ENCODE data around the gene ABHD1.

The ABHD1 gene

DNA sequence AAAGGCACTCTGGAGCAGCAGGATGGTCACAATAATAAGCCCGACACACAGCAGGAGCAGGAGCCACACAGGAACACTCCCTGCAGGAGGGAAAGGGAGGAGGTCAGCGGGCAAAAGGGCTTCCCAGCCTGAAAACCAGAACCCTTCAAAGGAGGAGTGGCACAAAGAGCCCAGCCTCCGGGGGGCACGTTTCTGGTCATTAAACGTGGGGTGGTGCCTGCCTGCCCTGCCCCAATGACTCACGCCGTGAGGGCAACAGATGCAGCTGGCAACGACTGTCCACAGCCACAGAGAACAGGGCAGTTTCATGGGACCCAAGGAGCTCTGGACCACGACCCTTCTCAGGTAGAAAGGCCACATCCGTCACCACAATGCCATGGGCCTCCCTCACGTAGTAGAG, 7.8 kb downstream of the ABHD1 start:
- Histone ChIP-seq H2AFZ (ENCODE audit: low read depth, low read length) (no peak overlapping the region), H3K27ac (ENCODE audit: low read length, poor library complexity, severe bottlenecking) (no peak overlapping the region), H3K4me3 (ENCODE audit: insufficient read depth in 1 of 2, low read depth in 1 of 2, low read length in 2 of 2) (no peak overlapping the region), H2BK5ac (ENCODE audit: low read depth, low read length, poor library complexity, severe bottlenecking) (no peak overlapping the region), H3K27me3 (ENCODE audit: control insufficient read depth in 1 of 2, insufficient read depth in 1 of 2, low read length in 2 of 2) (no peaks in the 10 kb centered on the region), H3K4me1 (ENCODE audit: control insufficient read depth, insufficient read depth, low read depth, low read length) (peaks cover 17% of the 10 kb centered on the region), H2AK5ac (ENCODE audit: low read length, severe bottlenecking) (no peak overlapping the region), H3K79me1 (replicated peaks; ENCODE audit: low read length, poor library complexity, severe bottlenecking) (peaks cover 23% of the 10 kb centered on the region), H3K23ac (ENCODE audit: low read length in 2 of 2) (no peak overlapping the region), H3K9ac (ENCODE audit: low read length) (peak overlapping the region; percentile 2), H2BK15ac (ENCODE audit: low read depth, poor library complexity, severe bottlenecking) (no peak overlapping the region), H3K36me3 (ENCODE audit: control insufficient read depth in 1 of 2, insufficient read depth in 2 of 2, low read depth in 1 of 2, low read length in 2 of 2) (peaks cover 41 to 44% of the 10 kb centered on the region in 2 experiments), H3K4ac (ENCODE audit: low read depth in 1 of 2, low read length in 2 of 2) (no peak overlapping the region), H2BK12ac (ENCODE audit: low read length in 2 of 2) (no peak overlapping the region), H4K8ac (ENCODE audit: low read length) (no peak overlapping the region), H2BK120ac (ENCODE audit: low read depth, low read length) (no peak overlapping the region), H3K4me2 (ENCODE audit: low read length, poor library complexity, severe bottlenecking) (no peak overlapping the region), H3K9me3 (ENCODE audit: control insufficient read depth, low read length) (no peaks in the 10 kb centered on the region), H3K18ac (ENCODE audit: low read depth in 1 of 2, low read length in 2 of 2) (no peak overlapping the region), H4K91ac (ENCODE audit: low read length) (no peak overlapping the region), H3K14ac (ENCODE audit: low read length in 2 of 2) (no peak overlapping the region)
- DNase-seq: no peak
- WGBS: 92% methylated on average over 11 of the region's 11 CpGs

DNA sequence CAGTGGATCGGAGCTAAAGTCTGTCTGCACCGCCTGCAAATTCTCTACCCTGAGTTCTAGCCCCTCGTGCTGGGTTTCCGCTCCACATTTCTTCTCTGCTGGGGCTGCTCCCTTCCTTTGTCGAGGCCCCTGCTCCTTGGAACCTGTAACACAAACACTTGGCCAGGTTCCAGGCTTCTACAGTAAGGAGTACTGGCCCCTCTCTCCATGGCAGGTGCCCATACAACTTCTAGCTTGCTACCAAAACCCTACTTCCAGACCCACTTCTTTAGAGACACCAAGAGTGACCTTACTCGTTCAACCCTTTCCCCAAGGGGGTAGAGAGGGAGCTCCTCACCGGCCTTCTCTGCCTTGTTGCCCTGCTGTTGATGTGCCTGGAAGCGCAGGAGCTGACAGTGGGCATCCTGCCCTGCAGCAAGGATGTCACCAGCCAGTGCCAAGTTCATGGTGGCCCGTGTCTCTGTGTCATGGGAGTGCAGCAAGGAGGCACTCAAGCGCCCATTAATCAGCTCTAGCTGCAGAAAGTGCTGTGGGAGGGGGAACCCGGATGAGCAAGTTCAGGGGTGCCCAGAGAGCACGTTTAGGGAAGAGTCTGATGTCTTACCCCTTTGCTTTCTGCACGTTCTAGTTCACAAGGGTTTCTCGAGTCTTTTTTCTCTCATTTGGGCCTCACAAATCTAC, 9.7 kb downstream of the ABHD1 start:
- Histone ChIP-seq H3K4me3 (ENCODE audit: insufficient read depth in 1 of 2, low read depth in 1 of 2, low read length in 2 of 2) (peak overlapping the region; percentile 12 to 93), H3K14ac (ENCODE audit: low read length in 2 of 2) (peak overlapping the region in 1 of 2 experiments; percentile 44), H2AK5ac (ENCODE audit: low read length, severe bottlenecking) (no peak overlapping the region), H2BK5ac (ENCODE audit: low read depth, low read length, poor library complexity, severe bottlenecking) (no peak overlapping the region), H3K27ac (ENCODE audit: low read length, poor library complexity, severe bottlenecking) (no peak overlapping the region), H2BK12ac (ENCODE audit: low read length in 2 of 2) (no peak overlapping the region), H4K8ac (ENCODE audit: low read length) (no peak overlapping the region), H3K9me3 (ENCODE audit: control insufficient read depth, low read length) (no peaks in the 10 kb centered on the region), H3K4me1 (ENCODE audit: control insufficient read depth, insufficient read depth, low read depth, low read length) (peaks cover 17% of the 10 kb centered on the region), H3K23ac (ENCODE audit: low read length in 2 of 2) (no peak overlapping the region), H3K18ac (ENCODE audit: low read depth in 1 of 2, low read length in 2 of 2) (no peak overlapping the region), H3K9ac (ENCODE audit: low read length) (peak overlapping the region; percentile 92), H3K4me2 (ENCODE audit: low read length, poor library complexity, severe bottlenecking) (peak overlapping the region; percentile 81), H2BK120ac (ENCODE audit: low read depth, low read length) (no peak overlapping the region), H3K27me3 (ENCODE audit: control insufficient read depth in 1 of 2, insufficient read depth in 1 of 2, low read length in 2 of 2) (peaks cover 0 to 5% of the 10 kb centered on the region in 2 experiments), H3K4ac (ENCODE audit: low read depth in 1 of 2, low read length in 2 of 2) (no peak overlapping the region), H2BK15ac (ENCODE audit: low read depth, poor library complexity, severe bottlenecking) (no peak overlapping the region), H4K91ac (ENCODE audit: low read length) (no peak overlapping the region), H2AFZ (ENCODE audit: low read depth, low read length) (no peak overlapping the region), H3K79me1 (replicated peaks; ENCODE audit: low read length, poor library complexity, severe bottlenecking) (peaks cover 23% of the 10 kb centered on the region), H3K36me3 (ENCODE audit: control insufficient read depth in 1 of 2, insufficient read depth in 2 of 2, low read depth in 1 of 2, low read length in 2 of 2) (peaks cover 41% of the 10 kb centered on the region in 2 experiments)
- WGBS: 69% methylated on average over 12 of the region's 14 CpGs
- DNase-seq: no peak

DNA sequence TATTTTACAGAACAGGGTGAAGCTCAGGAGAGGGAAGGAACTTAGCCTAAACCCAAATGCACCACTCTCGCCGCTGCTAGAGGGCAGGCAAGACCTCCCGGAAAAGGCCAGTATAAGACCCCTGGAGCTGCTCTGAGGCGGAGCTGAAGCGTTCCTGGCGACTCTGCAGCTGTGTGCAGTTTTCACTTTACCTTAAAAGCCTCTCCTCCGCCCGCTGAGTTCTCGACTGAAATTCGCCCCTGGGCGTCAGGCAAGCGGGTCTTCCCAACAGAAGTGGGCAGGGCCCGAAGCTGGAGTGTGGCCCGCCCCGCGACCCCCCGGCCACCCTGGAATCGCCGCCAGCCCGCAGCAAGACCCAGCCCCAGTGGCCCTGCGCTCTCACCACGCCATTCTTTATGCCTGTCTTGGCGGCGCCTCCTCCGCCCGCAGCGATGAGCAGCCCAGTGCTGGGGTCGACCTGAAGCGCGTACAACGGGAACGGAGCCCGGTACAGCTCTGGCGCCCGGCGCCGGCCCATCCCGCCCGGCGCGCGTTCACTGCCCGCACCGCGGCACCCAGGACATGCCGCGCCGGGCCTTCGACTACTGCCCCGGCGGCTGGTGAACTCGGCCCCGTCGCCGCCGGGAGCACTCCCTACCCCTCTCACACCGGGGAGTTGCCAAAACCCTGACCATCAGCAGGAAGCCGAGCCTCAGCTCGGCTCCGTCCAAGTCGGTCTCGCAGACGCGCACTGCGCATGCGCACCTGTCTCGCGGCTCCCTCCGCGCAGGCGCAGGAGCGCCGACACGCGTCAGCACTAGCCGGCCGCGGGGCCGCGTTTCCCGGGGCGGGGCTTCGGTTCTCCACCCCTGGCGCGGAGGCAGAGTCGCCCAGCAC, 10.5 kb downstream of the ABHD1 start, which contains the start of gene PREB:
Gene PREB, minus strand, starts transcription at position 732 of the 876 bp plus-strand sequence. Its CDS starts 215 bp downstream, at position 517.
- Histone ChIP-seq H4K91ac (ENCODE audit: low read length) (peak within 1 kb of the TSS; percentile 44), H3K27me3 (ENCODE audit: control insufficient read depth in 1 of 2, insufficient read depth in 1 of 2, low read length in 2 of 2) (peaks cover under 1 to 10% of the 10 kb centered on the region in 2 experiments), H3K4me3 (ENCODE audit: insufficient read depth in 1 of 2, low read depth in 1 of 2, low read length in 2 of 2) (peak within 1 kb of the TSS; percentile 93 to 97), H2BK12ac (ENCODE audit: low read length in 2 of 2) (no peak within 1 kb of the TSS), H2BK15ac (ENCODE audit: low read depth, poor library complexity, severe bottlenecking) (peak within 1 kb of the TSS; percentile 85), H3K79me1 (replicated peaks; ENCODE audit: low read length, poor library complexity, severe bottlenecking) (peaks cover 23% of the 10 kb centered on the region), H3K18ac (ENCODE audit: low read depth in 1 of 2, low read length in 2 of 2) (peak within 1 kb of the TSS; percentile 76 to 86), H3K4me2 (ENCODE audit: low read length, poor library complexity, severe bottlenecking) (peak within 1 kb of the TSS; percentile 81), H3K9ac (ENCODE audit: low read length) (peak within 1 kb of the TSS; percentile 92), H3K4ac (ENCODE audit: low read depth in 1 of 2, low read length in 2 of 2) (peak within 1 kb of the TSS; percentile 13 to 29), H3K27ac (ENCODE audit: low read length, poor library complexity, severe bottlenecking) (no peak within 1 kb of the TSS), H3K36me3 (ENCODE audit: control insufficient read depth in 1 of 2, insufficient read depth in 2 of 2, low read depth in 1 of 2, low read length in 2 of 2) (peaks cover 41% of the 10 kb centered on the region in 2 experiments), H3K14ac (ENCODE audit: low read length in 2 of 2) (peak within 1 kb of the TSS in 1 of 2 experiments; percentile 97), H3K9me3 (ENCODE audit: control insufficient read depth, low read length) (no peaks in the 10 kb centered on the region), H2BK120ac (ENCODE audit: low read depth, low read length) (no peak within 1 kb of the TSS), H2BK5ac (ENCODE audit: low read depth, low read length, poor library complexity, severe bottlenecking) (no peak within 1 kb of the TSS), H4K8ac (ENCODE audit: low read length) (peak within 1 kb of the TSS; percentile 73), H2AFZ (ENCODE audit: low read depth, low read length) (peak within 1 kb of the TSS; percentile 94), H3K23ac (ENCODE audit: low read length in 2 of 2) (no peak within 1 kb of the TSS), H3K4me1 (ENCODE audit: control insufficient read depth, insufficient read depth, low read depth, low read length) (peaks cover 17% of the 10 kb centered on the region), H2AK5ac (ENCODE audit: low read length, severe bottlenecking) (no peak within 1 kb of the TSS)
- WGBS: under 1% methylated on average over 69 of the region's 86 CpGs
- DNase-seq: peak; percentile 92
